ENCODE measurements around the gene PRKAR1B.

Gene PRKAR1B

DNA sequence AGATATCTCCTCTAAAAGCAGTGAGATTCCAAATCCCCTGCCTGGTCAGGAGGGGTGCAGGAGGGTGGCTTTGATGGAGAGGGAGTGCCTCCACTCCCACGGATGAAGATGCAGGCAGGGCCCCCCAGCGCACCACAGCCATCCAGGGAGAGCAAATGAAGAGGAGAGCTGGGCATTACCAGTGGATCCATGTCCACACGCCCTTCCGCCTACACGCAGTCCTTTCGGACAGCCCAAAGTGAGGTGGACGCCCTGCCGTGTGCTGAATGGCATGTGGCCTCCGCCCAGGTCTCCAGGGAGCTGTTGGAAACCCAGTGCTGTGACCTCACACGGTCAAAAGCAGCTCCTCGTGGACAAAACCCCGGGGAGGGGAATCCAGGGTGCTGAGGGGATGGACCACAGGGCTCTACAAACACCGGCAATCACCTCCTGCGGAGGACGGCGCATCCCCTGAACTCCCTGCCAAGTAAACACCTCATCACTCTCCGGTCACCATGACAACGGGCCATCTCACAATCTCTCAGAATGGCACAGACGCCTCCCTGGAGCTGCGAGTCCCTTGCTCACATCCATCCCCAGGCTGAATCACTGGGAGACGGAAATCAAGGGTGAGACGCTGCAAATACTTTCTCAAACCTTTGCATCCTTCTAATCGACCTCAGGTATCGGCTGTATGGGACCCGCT lies 35.6 kb downstream of the PRKAR1B start:
- no peak for DNase-seq

GRCh38 chr7:690478-691360 lies 36.4 kb downstream of the PRKAR1B start:
- no peak for DNase-seq

DNA sequence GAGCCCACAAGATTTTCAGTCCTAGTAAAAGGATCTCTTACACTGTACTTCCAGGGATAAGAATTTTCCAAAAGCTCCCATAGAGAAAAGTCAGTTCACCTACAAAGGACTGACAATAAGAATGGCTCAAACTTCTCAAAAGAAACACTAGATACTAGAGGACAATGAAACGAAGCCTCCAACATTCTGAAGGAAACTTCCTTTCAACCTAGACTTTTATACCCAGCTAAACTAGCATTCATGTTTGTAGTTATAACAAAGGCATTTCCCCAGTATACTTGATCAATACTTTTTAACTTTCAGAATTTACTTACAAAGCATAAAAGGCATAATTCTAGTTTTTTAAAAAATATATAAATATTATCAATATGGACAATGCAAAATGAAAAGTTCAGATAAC lies 41.5 kb downstream of the PRKAR1B start:
- DNase-seq = no peak

GRCh38 chr7:684416-684815 lies 42.7 kb downstream of the PRKAR1B start:
- DNase-seq = no peak

DNA sequence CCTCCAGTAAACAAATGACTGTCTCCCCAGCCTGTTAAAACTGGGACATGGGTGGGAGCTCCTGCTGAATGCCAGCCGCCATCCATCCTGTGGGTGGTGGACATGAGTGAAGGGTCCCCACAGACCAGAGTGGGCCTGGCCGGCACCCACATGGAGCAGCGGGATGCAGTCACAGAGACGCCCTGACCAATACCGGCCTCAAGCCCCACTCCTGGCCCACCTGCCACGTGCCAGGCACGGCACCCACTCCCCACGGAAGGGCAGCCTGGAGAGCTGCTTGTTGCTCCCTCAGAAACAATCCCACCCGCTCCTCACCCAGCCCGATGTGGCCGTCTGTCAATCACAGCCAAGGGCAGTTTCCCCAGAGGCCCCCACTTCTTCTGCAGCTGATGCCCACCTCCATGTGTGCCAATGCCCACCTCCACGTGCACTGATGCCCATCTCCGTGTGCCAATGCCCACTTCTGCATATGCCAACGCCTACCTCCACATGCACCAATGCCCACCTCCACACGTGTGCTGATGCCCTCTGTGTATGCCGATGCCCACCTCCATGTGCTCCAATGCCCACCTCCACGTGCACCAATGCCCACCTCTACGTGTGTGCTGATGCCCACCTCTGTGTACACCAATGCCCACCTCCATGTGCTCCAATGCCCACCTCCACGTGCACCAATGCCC lies 43.4 kb downstream of the PRKAR1B start:
- DNase-seq = no peak

DNA sequence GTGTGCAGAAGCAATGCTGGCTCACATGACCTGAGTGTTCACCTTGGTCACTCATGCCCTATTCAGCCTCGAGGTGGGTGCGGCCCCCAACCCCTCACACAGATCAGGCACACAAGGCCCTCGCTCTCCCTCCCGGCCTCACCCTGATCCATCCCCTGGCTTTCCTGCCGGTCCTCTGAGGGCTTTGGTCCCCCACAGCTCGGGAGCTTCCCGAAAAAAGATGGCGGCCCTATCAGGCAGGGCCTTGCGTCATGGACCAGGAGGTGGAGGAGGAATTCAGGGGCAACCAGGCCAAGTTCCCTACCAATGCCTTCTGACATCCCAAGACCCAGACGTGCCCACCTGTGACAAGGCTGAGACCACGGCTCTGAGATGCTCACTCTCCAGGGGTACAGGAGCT lies 44.3 kb downstream of the PRKAR1B start:
- no peak for DNase-seq

- no peak for DNase-seq
Measured at GRCh38 chr7:681551-682307, 45.4 kb downstream of the PRKAR1B start.

DNA sequence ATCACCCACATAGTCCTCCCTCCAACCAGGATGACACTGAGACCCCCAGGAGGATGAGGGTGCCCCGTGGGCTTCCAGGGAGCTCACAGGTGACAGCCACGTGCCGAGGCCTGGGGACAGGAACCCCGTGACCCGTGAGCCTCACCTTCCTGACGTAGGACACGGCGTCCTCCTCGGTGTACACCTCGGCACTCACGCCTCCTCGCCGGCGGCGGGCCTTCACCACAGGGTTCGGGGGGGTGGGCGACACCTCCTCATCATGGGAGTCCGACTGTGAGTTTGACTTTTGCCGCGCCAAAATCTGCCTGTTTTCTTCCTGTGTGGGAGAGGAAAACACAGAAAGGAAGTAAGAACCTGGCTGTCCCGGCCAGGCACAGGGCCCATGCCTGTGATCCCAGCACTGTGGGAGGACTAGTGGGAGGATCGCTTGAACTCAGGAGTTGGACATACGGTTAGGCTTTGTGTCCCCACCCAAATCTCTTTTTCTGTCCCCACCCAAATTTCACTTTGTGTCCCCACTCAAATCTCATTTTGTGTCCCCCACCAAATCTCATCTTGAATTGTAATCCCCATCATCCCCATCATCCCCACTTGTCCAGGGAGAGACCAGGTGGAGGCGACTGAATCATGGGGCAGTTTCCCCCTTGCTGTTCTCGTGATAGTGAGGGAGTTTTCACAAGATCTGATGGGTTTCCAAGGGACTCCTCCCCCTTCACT lies 46.5 kb downstream of the PRKAR1B start:
- DNase-seq = no peak

DNA sequence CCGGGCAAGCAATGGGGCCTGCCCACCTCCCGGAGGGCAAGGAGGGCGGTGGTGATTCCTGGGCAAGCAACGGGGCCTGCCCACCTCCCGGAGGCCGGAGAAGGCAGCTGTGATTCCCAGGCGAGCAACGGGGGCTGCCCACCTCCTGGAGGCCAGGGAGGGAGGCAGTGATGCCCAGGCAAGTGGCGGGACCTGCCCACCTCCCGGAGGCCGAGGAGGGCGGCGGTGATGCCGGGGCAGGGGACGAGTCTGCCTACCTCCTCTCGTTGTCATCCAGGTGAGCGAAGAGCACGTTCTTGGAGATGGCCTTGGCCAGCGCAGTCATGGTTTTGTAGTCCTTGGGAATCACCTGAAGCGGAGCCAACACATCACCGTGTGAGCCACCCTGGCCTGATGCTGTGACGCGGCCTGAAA lies 50.1 kb downstream of the PRKAR1B start:
- no peak for DNase-seq

- DNase-seq = no peak
Measured at GRCh38 chr7:676246-676971, 50.7 kb downstream of the PRKAR1B start.

DNA sequence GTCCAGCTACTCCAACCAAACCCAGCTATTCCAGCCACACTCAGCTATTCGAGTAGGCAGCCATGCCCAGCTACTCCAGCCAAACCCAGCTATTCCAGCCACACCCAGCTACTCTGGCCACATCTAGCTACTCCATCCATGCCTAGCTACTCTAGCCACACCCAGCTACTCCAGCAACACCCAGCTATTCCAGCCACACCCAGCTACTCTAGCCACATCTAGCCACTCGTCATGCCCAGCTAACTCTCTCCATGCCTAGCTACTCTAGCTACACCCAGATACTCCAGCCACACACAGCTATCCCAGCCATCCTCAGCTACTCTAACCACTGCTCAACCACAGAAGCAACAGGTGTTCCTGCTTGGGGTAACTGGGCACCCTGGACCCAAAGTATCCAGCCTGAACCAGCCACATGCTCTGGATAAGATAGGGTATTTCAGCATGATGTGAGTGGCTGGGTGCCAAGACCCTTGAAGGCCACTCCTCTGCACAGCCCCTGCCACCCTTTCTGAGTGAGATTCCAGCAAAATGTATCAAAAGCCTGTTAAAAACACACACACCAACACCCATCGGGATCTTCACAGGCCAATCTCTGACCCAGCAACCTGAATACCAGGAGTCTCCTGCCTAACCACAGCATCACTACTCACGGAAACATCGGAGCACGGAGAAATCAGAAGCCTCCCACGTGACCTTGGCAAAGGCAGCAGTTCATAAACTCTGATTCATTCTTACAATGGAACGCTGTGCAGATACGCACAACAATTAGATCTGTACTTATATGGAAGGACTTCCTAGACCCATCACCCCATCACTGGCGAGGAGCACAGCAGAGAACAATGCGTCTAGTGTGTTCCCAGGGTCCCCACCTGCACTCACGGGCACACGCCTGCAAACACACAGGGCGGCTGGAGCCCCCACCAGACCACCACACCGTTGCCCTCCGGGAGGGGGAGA lies 52.3 kb downstream of the PRKAR1B start:
- DNase-seq = no peak

DNA sequence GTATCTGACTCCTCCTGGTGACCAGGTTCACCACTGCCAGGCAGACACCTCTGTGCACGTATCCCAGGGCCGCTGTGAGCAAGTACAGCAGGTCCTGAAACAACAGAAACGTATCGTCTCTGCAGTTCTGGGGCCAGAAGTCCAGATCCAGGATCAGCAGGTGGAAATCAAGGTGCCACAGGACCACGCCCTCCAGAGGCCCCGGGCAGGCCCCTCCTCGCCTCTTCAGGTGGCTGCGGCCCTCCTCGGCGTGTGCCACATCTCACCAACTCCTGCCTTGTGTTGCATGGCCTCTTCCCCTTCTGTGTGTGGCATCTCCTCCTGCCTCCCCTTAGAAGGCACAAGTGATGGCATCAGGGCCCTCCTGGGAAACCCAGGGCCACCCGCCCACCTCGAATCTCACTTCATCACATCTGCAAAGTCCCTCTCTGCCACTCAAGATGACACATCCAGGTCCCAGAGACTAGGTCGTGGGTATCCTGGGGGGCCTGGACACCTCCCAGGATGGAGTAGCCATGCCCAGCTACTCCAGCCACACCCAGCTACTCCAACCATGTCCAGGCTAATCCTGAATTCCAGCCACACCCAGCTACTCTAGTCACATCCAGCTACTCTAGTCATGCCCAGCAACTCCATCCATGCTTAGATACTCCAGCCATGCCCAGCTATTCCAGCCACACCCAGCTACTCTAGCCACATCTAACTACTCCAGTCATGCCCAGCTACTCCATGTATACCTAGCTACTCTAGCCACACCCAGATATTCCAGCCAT lies 53.2 kb downstream of the PRKAR1B start:
- DNase-seq = no peak

DNA sequence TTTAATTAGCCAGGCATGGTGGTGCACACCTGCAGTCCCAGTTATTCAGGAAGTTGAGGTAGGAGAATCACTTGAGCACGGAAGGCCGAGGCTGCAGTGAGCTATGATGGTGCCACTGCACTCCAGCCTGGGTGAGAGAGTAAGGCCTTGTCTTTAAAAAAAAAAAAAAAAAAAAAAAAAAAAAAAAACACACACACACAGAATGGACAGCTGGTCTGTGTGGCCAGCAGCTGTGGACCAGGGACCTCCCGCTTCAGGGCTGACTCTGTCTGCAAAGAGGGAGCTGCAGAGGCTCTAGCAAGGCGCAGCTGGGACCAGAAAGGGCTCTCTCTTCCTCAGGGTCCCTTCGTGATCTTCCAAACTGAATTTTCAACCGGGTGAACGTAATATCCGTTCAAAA lies 54.2 kb downstream of the PRKAR1B start:
- no peak for DNase-seq

- no peak for DNase-seq
Measured at GRCh38 chr7:671415-672042, 55.6 kb downstream of the PRKAR1B start.

GRCh38 chr7:670501-671390 lies 56.3 kb downstream of the PRKAR1B start:
- DNase-seq = no peak

DNA sequence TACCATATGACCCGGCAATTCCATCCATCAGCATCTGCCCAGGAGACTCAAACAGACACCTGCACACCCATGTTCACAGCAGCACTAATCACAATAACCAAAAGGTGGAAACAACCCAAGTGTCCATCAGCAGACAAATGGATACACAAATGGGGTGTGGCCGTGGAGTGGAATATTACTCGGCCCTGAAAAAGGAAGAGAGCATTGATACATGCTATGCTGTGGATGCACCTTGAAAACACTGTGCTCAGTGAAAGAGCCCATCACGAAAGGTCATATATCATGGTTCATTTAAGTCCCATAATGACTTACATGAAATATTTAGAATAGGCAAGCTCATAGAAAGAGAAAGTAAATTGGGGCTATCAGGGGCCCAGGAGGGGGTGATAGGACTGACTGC lies 58.1 kb downstream of the PRKAR1B start:
- no peak for DNase-seq

DNA sequence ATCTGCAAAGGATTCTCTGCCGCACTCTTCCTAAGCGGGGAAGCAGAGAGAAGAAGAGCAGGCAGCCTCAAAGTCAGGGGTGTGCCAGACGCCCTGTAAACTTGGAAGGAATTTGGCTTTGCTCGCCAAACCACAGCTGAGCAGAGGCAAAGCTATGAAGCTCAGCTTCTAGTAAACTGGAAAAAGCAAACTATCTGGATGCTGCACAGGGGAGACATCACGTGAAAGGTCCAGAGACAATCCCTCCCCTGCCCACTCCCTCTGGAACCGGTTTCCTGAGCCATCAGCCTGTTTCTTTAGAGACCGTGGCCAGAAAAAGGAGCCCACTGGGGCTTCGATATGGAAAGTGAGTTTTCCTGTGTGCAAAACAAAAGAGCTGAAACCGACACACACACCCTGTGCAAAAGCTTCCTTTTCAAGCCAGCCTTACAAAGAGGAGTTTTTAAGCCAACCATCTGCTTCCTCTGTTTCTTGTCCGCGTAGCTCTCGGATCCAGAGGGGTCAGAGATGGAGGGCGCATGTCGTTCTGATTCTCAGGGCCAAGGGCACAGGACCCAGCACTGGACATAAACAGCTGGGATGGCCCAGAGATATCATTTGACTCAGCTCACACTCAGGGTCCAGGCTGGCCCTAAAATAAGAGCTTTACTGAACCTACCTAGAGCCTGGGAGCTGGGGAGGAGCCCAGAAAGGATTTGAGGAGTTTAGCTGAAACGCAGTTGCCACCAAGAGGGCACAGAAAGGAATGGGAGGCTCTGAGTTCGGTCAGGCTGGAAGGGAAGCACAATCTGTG lies 58.7 kb downstream of the PRKAR1B start:
- DNase-seq = no peak
